Neuron (in vitro differentiated cells): ENCODE measurements around the gene FANCB.
A peak's percentile ranks its signal among the peaks of the same experiment; 100 is the strongest.

ENCODE experiments used
- H2AFZ ChIP-seq: one replicate; pipeline ENCODE4 v1.6.1; 2013; ENCODE audit warnings: low read depth, mild to moderate bottlenecking, inconsistent platforms, low read length, moderate library complexity
- H3K27me3 ChIP-seq: one replicate; pipeline ENCODE4 v1.6.1; 2013; ENCODE audit warnings: low read length; ENCODE audit not compliant: insufficient read depth
- H3K36me3 ChIP-seq: one replicate; pipeline ENCODE4 v1.6.1; 2013; ENCODE audit warnings: low read length; ENCODE audit not compliant: insufficient read depth
- H3K4me1 ChIP-seq: one replicate; pipeline ENCODE4 v1.6.1; 2013; ENCODE audit warnings: low read length; ENCODE audit not compliant: insufficient read depth
- H3K4me3 ChIP-seq: 2 replicates; pipeline ENCODE4 v1.5.1; 2013; ENCODE audit warnings: mild to moderate bottlenecking, low read length, moderate library complexity
- H3K9me3 ChIP-seq: one replicate; pipeline ENCODE4 v1.6.1; 2013; ENCODE audit warnings: low read length

The FANCB gene

DNA sequence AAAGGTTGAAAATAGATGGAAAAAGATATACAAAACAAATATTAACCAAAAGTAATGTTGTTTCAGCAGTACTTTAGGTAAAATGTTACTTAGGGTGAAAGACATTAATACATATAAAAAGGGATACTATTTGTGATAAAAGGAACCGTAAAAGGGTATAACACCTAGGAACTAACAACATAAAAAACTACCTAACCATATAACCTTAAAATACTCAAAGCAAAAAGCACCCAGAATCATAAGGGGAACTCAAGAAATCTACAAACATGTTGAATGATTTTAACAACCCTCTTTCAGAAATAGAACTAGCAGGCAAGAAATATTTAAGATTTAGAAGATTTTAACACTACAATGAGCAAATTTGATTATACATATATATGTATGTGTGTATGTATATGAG, 11.8 kb upstream of the FANCB start:
- H3K36me3 ChIP-seq = no peaks in the 10 kb centered on the region
- no peak overlapping the region for H2AFZ ChIP-seq
- no peak overlapping the region for H3K4me3 ChIP-seq
- H3K4me1 ChIP-seq = no peaks in the 10 kb centered on the region
- no peaks in the 10 kb centered on the region for H3K27me3 ChIP-seq
- H3K9me3 ChIP-seq = no peaks in the 10 kb centered on the region

DNA sequence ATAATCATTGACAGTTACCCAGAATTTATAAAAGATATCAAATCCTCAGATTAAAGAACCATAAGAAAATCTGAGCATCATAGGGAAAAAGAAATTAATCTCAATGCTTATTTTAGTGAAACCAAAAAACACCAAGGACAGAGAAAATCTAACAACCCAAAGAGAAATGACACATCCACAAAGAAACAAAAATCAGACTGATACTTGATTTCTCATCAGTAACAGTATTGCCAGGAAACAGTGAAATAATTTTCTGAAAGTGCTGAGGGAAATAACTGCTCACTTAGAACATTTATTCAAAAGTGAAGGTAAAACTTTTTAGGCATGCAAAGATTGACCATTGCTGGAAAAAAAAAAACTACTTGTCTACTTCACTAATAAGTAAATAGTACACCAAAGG, 11.0 kb upstream of the FANCB start:
- Histone ChIP-seq H2AFZ (no peak overlapping the region), H3K27me3 (no peaks in the 10 kb centered on the region), H3K4me1 (no peaks in the 10 kb centered on the region), H3K4me3 (no peak overlapping the region), H3K9me3 (no peaks in the 10 kb centered on the region), H3K36me3 (no peaks in the 10 kb centered on the region)

DNA sequence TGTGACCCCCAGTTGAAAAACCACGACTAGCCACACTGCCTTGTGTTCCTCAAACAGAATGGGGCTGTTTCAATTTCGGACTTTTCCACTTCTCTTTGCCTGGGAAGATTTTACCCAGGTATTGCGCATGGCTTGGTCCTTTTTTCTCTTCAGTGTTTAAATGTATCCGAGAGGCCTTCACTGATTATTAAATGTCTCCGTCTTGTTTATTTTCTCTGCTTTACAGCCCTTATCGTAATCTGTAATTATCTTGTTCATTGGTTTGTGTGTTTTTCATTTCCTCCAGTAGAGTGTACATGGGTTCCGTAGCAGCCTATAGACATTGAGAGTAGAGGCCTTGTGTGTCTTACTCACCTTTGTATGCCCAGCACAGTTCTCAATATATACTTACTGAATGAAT, 2.8 kb upstream of the FANCB start:
- Histone ChIP-seq H3K4me3 (no peak overlapping the region), H3K9me3 (no peaks in the 10 kb centered on the region), H3K36me3 (no peaks in the 10 kb centered on the region), H3K27me3 (no peaks in the 10 kb centered on the region), H3K4me1 (peaks cover 5% of the 10 kb centered on the region), H2AFZ (no peak overlapping the region)

DNA sequence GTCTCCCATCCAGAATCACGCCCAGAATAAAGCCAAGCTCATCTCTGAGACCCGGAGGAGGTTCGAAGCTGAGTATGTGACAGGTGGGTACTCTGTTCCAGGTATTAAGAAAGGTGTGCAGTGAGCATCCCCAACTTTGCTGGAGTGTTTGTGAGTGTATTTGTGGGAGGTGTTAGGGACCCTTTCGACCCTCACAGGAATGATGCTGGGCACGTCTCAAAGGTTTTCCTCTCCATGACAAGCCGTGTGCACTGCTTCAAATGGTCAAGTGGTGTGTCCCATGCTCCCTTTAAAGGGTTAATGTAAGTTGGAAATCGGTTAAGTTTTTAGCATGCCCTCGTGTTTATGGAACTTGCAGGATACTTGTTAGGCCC, 794 bp upstream of the FANCB start:
- H3K27me3 ChIP-seq = no peaks in the 10 kb centered on the region
- peak overlapping the region; percentile 74 for H3K4me3 ChIP-seq
- H3K4me1 ChIP-seq = peaks cover 5% of the 10 kb centered on the region
- no peaks in the 10 kb centered on the region for H3K36me3 ChIP-seq
- no peaks in the 10 kb centered on the region for H3K9me3 ChIP-seq
- no peak overlapping the region for H2AFZ ChIP-seq

DNA sequence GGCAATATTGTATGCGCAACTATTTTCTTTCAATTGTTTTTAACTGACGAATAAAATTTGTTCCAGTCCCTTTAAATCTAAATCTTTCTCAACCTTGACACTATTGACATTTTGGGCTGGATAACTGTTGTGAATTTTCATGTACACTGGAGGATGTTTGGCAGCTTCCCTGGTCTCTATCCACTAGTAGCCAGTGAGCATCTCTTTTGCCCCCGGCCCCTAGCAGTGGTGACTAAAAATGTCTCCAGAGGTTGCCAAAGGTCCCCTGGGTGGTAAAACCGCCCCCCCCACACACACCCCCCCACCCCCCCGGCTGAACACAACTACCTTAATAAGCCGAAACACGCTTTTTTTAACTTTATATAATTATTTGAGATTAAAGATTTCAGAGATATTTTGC, 514 bp downstream of the FANCB start:
- no peak overlapping the region for H2AFZ ChIP-seq
- no peaks in the 10 kb centered on the region for H3K9me3 ChIP-seq
- peak overlapping the region; percentile 74 for H3K4me3 ChIP-seq
- no peaks in the 10 kb centered on the region for H3K27me3 ChIP-seq
- H3K36me3 ChIP-seq = no peaks in the 10 kb centered on the region
- H3K4me1 ChIP-seq = peaks cover 5% of the 10 kb centered on the region

DNA sequence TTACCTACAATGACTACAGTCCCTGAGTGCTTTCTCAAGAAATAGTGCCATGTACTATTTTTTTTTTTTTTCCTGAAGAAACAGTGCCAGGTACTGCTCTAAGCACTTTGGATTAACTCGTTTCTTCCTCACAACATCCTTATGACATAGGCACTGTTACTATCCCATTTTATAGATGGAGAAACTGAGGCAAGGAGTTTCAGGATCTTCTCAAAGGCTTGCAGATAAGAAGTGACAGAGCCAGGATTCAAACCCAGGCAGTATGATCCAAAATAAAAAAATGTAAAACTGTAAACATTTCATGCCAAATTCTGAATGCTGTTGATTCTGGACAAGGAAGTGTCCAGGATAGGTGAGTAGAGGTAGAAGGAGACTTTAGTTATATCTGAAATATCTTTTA, 1.1 kb downstream of the FANCB start:
- no peaks in the 10 kb centered on the region for H3K36me3 ChIP-seq
- peak overlapping the region; percentile 74 for H3K4me3 ChIP-seq

DNA sequence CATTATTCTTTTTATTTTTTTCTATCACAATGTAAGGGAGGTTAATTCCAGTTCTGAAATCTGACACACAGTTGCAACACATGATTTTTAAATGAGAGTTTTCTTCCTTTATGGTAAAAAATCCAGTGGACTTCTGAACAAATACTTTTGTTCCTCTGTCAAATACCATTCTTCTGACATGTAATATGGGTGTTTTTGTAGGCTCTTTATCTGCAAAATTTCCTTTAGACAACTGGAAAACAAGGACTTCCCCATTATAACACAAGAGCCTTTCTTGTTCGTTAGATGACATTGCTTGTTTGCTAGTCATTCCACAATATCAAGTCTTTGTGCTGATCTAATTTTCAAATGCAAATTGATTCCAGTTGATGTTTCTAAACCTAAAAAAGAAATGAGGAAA, 7.7 kb downstream of the FANCB start:
- no peaks in the 10 kb centered on the region for H3K36me3 ChIP-seq

More for the DNA sequence above, 1.1 kb downstream of the FANCB start:
- no peaks in the 10 kb centered on the region for H3K27me3 ChIP-seq
- peaks cover 5% of the 10 kb centered on the region for H3K4me1 ChIP-seq
- no peak overlapping the region for H2AFZ ChIP-seq
- H3K9me3 ChIP-seq = no peaks in the 10 kb centered on the region

DNA sequence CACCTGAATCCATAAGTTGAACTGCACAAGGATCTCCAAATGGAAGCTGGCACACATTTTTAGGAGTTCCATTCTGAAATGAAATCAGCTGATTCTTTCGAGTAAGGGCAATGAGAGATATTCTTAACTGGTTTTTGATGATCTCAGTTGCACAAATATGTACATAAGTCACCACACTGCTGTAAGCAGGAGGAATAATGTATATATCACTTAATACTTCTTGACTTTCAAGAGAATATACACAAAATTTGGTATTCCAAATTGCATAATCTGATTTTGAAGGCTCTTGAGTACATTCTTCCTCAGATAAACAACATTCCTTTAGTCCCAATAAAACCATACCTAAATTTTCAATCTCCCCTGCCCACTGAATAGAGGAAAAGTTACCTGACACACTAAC, 8.2 kb downstream of the FANCB start:
- no peaks in the 10 kb centered on the region for H3K27me3 ChIP-seq
- no peak overlapping the region for H2AFZ ChIP-seq
- H3K9me3 ChIP-seq = no peaks in the 10 kb centered on the region
- no peaks in the 10 kb centered on the region for H3K4me1 ChIP-seq
- no peaks in the 10 kb centered on the region for H3K36me3 ChIP-seq
- H3K4me3 ChIP-seq = no peak overlapping the region

More for the DNA sequence above, 7.7 kb downstream of the FANCB start:
- no peak overlapping the region for H3K4me3 ChIP-seq
- H3K4me1 ChIP-seq = no peaks in the 10 kb centered on the region
- no peak overlapping the region for H2AFZ ChIP-seq
- no peaks in the 10 kb centered on the region for H3K9me3 ChIP-seq
- H3K27me3 ChIP-seq = no peaks in the 10 kb centered on the region

DNA sequence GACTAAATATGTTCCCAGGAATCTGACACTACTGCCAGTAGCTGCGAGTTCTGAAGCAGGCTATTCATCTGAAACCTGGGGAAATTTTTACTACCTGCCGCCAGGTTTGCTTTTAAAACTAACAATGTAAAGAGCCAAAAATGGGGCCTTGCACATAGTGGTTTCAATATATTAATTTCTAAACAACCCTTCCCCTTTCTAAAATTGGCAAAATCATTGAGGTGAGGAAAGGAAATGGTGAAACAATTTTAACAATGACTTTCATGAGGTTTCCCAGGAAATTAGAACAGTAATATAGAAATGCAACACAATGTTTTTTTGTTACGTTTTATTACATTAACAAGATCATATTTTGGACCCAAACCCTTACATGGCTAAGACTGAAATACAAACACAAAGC, 21.3 kb downstream of the FANCB start:
- H3K4me3 ChIP-seq = no peak overlapping the region
- H3K9me3 ChIP-seq = no peaks in the 10 kb centered on the region
- H3K27me3 ChIP-seq = no peaks in the 10 kb centered on the region
- H3K4me1 ChIP-seq = no peaks in the 10 kb centered on the region
- H3K36me3 ChIP-seq = no peaks in the 10 kb centered on the region
- no peak overlapping the region for H2AFZ ChIP-seq

DNA sequence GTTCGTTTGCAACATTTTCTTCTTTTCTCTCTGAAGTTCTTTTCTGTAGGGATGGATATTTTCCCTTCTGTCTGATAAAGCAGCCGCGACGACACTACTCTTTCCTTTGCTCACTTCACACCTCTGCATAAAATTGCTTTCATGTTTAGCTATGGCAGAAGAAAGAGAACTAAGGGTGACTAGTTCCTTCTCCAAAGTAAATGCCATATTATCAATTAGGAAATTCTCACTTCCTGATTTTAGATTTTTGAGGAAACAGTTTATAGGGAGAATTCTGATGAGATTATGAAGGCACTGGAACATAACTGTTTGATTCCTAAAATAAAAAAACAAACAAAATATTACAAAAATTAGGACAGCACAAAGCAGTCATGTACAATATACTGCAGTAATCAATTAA, 29.2 kb downstream of the FANCB start:
- Histone ChIP-seq H3K27me3 (peaks cover 2% of the 10 kb centered on the region), H3K36me3 (peaks cover 4% of the 10 kb centered on the region), H3K9me3 (no peaks in the 10 kb centered on the region), H3K4me1 (no peaks in the 10 kb centered on the region), H3K4me3 (no peak overlapping the region), H2AFZ (no peak overlapping the region)

DNA sequence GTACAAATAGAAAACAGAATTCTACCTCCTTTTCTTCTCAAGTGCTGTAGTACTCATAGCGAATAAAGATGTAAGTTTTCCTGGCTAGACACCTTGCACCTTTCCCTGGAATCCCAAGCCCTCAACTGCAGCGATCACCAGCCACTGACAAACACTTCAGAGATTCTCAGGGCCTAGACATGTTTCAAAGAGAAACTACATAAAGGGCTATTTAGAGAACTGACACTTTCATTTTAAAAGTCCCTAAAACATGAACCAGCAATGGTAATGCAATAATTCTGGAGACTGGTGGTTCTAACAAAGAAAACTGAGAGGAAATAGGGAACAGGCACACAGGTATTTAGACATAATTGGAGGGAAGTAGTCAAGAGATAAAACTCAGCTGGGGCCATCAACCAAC, 35.7 kb downstream of the FANCB start:
- Histone ChIP-seq H3K4me3 (no peak overlapping the region), H3K27me3 (no peaks in the 10 kb centered on the region), H3K4me1 (no peaks in the 10 kb centered on the region), H3K9me3 (no peaks in the 10 kb centered on the region), H3K36me3 (no peaks in the 10 kb centered on the region), H2AFZ (no peak overlapping the region)

DNA sequence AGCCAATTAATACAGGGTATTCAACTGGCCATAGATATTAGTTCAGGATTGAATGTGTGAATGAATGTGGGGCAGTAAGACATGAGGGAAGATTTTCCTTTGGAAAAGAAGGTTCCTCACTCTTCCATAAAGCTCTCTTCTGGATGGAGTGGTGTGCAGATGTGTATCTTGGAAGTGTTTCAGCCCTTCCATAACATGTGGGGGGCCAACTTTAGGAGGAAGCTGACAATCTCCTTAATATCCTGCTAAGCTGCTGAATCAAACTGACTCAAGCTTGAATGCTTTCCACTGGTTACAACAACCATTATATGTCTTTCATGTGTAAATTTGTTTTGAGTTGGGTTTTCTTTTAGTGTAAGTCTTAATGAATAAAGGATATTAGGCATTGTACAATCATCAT, 40.3 kb downstream of the FANCB start:
- H3K9me3 ChIP-seq = no peaks in the 10 kb centered on the region
- no peaks in the 10 kb centered on the region for H3K4me1 ChIP-seq
- H3K4me3 ChIP-seq = no peak overlapping the region
- no peak overlapping the region for H2AFZ ChIP-seq
- no peaks in the 10 kb centered on the region for H3K36me3 ChIP-seq
- H3K27me3 ChIP-seq = no peaks in the 10 kb centered on the region

DNA sequence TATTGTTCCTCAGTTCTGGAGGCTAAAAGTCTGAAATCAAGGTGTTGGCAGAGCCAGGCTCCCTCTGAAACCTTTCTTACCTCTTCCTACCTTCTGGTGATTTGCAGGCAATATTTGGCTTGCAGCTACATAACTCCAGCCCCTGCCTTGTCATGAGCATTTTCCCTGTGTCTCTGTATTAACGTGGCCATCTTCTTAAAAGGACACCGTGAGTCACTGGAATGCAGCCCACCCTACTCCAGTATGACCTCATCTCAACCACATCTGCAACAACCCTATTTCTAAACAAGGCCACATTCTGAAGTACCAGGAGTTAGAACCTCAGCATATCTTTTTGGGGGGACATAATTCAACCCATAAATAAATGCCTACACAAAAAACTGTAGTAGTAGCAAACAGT, 40.7 kb downstream of the FANCB start:
- Histone ChIP-seq H2AFZ (no peak overlapping the region), H3K36me3 (no peaks in the 10 kb centered on the region), H3K27me3 (no peaks in the 10 kb centered on the region), H3K4me3 (no peak overlapping the region), H3K4me1 (no peaks in the 10 kb centered on the region), H3K9me3 (no peaks in the 10 kb centered on the region)

DNA sequence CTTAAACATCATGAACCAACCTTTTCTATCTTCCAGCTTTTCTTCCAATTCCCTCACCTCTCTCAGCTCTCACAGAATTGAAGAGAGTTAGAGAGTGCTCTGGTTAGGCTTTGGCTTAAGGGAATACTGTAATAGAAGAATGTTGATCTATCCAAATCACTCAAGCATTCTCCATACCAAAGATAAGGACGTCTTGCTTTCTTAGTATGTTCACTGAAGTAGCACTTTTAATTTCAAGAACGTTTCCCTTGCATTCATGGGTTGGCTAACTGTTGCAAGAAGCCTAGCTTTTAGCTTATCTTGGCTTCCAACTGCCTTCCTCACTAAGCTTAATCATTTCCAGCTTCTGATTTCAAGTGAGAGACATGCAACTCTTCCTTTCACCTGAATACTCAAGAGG, 43.2 kb downstream of the FANCB start:
- H3K4me3 ChIP-seq = no peak overlapping the region
- H3K36me3 ChIP-seq = no peaks in the 10 kb centered on the region
- H3K4me1 ChIP-seq = no peaks in the 10 kb centered on the region
- no peak overlapping the region for H2AFZ ChIP-seq
- no peaks in the 10 kb centered on the region for H3K27me3 ChIP-seq
- H3K9me3 ChIP-seq = no peaks in the 10 kb centered on the region
